Measurements from ENCODE around the gene SPATA22.
"Not testable (repeated sequence)": the region's sequence is repeated elsewhere in the genome, so short reads cannot be mapped to it uniquely, and the experiment has no call there.

Gene SPATA22, protein sequence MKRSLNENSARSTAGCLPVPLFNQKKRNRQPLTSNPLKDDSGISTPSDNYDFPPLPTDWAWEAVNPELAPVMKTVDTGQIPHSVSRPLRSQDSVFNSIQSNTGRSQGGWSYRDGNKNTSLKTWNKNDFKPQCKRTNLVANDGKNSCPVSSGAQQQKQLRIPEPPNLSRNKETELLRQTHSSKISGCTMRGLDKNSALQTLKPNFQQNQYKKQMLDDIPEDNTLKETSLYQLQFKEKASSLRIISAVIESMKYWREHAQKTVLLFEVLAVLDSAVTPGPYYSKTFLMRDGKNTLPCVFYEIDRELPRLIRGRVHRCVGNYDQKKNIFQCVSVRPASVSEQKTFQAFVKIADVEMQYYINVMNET

DNA sequence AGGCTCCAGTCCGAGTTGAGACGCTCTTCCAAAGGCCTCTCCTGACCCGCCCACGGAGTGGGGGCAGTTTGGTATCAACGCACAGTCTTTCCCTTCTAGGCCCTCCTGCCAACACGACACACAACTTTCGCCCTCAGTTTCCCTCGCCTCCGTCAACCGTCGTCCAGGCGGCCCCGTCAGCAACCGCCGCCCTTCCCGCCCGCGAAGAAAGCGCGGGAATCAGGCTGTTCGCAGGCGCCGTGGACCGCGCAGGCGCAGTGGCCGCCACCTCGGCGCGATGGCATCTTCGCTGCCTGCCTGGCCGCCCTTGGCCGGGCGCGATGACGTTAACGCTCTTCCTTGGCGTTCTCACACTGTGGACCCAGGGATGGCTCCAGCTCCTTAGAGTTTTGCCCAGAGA, at the start of gene SPATA22:
TSS of gene SPATA22 (minus strand) at position 221 of the 400 bp plus-strand sequence. CDS start 2,494 bp downstream, outside the sequence.
- no peak for DNase-seq

DNA sequence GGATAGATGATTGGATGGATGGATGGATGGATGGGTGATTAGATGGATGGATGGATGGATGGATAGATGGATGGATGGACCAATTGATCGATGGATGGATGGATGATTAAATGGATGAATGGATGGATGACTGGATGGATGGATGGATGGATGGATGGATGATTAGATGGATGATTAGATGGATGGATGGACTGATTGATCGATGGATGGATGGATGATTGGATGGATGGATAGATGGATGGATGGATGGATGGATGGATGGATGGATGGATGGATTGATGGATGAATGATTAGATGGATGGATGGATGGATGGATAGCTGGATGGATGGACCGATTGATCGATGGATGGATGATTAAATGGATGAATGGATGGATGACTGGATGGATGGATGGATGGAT, 47.9 kb upstream of the SPATA22 start:
- not testable (repeated sequence) for DNase-seq

DNA sequence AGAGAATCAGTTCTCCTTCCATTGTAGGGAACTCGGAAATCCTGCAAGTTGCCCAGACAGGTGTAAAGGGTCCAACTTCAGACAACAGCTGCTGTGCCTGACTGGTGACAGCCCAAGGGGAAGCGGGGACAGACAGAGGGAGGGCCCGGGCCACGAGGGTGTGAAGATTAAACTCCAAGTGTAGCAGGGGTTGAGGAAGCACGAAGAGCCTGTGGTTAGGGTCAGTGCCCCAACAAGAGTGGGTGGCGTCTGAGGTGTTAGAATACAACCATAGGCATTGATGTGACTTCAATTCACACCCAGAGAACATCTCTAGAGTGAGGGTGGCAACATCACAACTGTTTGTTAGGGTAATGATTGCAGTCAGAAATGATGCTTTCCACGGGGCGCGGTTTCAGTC, 43.3 kb upstream of the SPATA22 start:
- DNase-seq = no peak

DNA sequence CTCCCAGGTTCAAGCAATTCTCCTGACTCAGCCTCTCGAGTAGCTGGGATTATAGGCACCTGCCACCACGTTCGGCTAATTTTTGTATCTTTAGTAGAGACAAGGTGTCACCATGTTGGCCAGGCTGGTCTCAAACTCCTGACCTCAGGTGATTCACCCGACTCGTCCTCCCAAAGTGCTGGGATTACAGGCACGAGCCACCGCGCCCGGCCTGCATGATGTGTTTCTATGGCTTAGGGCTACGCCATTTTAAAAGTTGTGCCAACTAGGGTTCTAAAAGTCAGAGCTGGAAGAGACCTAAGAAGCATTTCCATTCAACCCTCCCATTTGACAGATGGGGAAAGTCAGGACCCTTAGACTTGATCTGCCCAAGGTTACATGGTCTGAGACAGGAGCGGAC, 42.5 kb upstream of the SPATA22 start:
- not testable (repeated sequence) for DNase-seq

DNA sequence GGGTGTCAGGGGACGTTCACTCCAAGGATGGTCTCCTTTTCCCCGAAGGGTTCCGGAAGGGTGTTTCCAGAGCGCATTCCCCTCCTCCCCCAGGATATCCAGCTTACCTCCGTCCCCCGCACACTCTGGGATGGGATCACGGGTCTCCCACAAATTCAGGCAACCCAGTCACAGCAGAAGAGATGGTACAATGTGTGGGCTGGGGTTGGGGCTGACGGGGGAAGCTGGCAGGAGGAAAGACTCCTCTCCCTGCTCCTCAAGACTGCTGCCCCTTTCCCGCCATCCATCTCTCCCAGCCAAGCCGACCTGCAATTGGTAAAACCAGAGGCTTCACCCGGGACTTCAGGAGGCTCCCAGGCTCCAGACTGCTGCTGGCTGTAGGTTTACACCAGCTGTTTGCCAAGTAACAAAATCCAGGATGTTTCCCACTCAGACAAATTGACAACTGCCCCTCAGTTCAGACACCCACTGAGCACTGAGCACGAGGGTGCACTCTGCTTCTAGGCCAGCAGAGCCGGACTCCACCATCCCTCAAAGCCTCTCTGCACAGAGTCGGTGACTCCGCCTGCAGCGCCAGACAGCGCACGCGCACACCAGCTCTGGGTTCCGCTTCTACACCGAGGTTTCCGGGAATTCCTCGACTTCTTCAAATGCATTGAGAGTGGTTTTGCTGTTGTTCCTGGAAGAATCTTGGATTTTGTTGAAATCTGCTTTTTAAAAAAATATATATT, 41.9 kb upstream of the SPATA22 start:
- no peak for DNase-seq

DNA sequence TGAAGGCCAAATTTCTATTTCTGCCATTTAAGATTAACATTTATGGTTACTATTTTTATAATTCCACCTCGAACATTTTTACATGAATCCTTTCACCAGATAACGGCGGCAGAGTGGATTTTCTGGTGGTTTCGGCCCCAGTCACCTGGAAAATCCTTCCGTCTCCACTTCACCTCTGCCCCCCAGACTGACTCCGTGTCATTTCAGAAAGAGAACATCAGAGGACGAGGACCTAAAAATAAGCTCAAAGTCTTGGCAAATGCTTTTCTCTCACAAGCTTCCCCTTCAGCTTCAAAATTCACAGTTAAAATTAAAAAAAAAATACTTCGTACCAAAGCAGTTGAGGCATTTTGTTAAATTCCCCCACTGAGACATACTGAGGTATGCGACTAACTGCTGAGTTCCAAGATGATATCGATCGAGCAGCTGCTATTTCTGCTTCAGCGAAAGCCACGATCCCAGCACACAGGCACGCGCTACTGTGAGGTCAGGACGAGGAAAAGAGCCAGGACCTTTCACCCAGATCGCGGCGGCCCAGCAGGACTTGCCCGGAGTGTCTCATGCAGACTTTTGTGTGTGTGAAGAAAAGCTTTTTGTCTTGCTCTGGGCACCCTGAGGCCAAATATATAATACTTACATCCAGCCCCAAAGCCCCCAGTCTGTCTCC, 41.0 kb upstream of the SPATA22 start:
- DNase-seq = no peak

DNA sequence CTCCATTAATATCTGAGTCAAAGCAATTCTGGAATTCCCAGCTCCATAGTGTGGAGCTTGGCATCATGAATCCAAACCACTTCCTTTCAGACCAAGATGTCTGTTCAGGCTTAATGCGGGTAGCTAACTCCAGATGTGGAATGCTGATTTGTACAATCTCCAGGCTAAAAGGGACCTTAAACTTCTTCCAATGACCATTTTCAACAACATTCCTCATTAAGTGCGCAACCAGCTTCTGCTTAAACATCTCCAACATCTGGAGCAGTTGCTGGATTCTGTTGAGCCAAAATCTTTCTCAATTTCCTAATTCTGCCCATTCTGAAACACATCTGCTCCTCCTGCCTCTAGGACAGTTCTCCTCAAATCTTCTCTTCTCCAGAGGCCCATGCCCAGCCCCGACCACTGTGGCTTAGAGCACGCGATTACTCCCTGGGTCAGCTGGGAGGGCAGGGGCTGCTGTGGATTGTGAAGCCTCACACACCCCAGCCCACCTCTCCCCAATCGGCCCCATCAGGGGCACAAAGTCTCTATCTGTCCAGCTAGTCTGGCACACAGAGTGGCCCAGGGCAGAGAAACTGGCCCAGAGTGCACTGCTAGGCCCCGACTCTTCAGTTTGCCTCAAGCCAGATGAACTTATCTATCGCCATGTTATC, 40.4 kb upstream of the SPATA22 start:
- no peak for DNase-seq

DNA sequence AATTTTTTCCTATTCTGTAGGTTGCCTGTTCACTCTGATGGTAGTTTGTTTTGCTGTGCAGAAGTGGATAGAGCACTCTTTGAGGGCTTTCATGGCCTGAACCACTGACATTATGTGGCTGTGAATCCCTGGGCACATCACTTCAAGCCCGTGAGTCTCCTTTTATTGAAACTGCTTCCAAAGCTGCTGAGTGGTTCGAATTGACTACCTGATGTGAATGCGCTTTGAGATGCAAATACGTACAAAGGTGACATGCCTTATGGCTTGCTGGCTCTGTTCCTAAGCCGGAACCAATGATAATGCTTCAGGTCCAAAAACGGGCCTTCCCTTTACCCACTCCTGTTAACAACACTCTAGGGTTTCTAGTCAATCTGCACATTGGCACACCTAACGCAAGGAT, 38.5 kb upstream of the SPATA22 start:
- DNase-seq = no peak

DNA sequence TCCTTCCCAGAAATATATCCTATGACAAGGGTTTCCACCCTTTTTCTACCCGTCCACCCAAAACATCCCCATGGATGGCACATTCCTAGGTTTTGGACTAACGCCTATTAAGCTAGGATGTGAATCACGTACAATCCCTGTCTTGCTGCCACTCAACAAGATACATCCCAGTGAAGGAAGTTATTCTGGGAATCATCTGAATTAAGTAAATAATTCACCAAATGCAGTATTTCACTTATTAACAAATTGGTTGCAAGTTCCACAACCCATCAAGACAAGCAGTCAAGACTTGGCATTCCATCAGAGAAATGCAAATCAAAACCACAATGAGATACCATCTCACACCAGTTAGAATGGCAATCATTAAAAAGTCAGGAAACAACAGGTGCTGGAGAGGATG, 36.2 kb upstream of the SPATA22 start:
- no peak for DNase-seq

DNA sequence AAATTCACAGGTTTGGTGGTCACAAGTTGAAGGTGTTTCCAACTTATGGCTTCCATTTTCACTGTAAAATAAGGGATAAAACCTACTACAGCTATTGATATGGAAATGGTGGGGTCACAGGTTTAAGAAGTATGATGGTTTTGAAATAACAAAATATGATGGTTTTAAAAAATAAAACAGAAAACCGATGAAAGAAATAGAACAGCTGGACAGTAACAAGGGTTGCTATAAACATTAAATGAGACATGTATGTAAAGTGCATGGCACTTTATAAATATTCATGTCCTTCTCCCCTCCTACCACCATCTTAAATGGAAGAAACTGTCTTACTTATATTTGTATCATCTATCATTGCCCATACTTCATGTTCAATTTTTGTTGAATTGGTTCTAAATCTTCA, 35.5 kb upstream of the SPATA22 start:
- DNase-seq = no peak

DNA sequence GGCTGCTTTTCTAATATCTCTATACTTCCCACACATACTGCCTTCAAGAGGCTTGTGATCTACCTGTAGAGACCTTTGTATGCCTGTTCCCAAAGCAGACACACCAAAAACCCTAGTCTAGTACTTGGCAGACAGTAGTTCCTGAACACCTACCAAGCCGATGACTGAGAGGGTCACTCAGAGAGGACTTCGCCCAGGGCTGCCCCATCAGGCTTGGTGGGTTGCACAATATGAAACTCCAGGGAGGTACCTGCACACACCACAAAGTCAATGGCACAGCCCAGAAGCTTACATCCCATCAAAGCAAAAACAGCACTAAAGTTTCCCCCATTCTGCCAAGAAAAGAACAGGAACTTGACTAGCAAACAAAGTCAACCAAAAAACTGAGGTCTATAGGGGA, 34.4 kb upstream of the SPATA22 start:
- DNase-seq = no peak

DNA sequence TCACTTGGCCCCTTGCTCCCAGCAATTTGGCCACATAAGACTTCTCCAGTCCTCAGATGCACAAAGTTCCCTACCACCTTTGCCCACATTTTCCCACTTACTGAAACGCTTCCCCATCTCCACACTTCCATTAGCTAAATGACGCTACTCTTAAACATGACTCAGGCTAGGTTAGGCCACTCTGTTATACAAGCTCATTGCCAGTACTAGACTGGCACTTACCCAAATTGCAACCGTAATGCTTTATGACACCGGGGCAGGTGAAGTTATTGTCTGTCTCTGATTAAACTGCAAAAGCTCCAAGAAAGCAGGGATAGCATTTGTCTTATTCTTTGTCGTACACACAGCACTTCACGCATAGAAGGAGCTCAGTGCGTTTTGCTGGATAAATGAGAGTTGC, 33.4 kb upstream of the SPATA22 start:
- DNase-seq = no peak

DNA sequence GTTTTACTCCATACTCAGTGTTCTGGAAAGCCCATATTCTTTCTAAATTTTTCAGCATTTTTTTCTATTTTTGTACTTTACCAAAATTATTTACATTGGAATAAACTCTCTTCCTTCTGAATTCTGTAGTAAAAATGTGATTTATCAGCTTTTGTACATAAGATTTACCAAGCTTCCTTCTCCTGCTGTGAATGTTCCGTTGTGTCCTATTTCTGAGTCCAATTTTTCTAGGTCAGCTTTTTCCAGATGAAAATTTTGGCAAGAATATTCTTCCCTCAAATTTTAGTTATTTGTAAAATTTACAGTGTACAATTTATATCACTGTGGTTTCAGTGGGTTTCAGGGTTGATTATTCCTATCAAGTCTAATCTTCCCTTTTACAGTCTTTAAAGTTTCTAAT, 31.7 kb upstream of the SPATA22 start:
- DNase-seq = no peak

DNA sequence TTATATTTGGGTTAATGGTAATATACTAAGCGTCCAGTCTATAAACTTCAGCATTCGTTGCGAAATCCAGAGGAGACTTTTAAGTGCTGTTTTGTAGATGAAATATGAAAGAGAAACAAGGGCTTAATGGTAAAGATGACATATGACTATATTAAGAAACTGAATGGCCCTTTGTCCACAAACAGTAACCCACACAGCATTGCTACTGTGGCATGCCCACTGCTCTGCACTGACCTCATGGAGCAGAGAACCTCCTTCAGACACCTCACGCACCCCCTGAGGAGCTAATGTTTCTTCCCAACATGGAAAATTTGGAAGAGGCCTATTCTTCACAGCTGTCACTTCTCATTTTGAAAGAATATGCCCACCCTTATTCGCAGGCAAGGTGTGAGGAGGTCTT, 30.8 kb upstream of the SPATA22 start:
- no peak for DNase-seq

DNA sequence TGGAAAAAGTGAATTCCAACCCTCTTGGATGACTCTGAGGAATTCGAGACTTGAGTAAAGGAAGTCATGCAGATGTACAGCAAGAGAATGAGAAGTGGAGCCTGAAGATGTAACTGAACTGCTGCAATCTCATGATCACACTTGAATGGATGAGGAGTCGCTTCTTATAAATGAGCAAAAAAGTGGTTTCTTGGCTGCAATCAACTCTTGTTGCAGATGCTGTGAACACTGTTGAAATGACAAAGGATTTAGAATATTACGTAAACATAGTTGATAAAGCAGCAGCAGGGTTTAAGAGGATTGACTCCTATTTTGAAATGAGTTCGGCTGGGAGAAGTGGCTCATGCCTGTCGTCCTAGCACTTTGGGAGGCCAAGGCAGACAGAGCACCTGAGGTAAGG, 29.7 kb upstream of the SPATA22 start:
- DNase-seq = no peak

DNA sequence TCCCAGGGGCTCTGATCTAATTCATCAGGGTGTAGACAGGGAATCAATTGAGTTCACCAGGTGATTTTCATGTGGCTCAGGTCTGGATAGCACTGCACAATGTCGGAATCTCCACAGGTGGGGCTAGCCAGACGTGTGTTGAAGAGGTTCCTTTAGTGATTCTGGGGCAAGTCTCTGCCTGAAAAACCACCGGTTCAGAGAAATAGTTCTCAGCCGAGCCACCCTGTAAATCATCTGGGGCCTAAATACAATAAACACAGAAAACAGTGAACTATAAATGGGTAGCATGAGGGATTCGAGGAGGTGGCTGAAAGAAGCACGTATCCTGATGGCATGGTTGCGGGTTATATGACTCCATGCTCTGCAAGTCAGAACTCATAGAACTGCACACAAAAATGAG, 25.5 kb upstream of the SPATA22 start:
- DNase-seq = no peak

DNA sequence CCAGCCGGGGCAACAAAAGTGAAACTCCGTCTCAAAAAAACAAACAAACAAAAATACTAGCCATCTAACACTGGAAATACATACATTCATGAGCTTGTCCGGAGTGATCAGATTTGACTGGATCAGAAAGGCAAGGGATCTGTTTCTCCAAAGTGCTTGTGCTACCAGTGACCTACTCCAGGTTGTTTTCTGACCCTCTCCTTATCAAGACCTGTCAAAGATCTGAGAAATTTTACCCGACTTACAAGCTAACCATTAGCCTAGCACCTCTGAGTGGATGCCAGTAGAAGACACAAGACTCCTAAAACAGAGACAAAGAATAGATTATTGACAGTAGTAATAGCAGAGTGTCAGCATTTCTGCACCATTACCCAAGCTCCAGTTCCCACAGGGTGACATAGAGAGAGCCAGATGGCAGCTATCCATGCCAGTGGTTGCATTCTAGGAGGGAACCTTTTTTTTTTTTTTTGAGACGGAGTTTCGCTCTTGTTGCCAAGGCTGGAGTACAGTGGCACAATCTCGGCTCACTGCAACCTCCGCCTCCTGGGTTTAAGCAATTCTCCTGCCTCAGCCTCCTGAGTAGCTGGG, 14.0 kb upstream of the SPATA22 start:
- no peak for DNase-seq

DNA sequence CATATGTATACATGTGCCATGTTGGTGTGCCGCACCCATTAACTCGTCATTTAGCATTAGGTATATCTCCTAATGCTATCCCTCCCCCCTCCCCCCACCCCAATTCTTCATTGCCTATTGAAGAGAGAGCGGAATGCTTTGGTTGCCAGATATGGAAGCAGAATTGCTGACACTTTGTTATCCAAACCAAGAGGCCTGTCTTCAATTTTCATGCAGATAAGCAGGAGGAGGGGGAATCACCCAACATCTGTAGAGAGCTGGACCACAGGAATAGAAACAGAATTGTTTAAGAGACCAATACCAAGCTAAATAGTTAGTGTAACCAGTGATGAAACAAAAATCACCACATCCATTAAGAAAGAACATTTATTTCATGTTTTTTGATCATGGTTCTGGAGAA, 11.2 kb upstream of the SPATA22 start:
- no peak for DNase-seq

DNA sequence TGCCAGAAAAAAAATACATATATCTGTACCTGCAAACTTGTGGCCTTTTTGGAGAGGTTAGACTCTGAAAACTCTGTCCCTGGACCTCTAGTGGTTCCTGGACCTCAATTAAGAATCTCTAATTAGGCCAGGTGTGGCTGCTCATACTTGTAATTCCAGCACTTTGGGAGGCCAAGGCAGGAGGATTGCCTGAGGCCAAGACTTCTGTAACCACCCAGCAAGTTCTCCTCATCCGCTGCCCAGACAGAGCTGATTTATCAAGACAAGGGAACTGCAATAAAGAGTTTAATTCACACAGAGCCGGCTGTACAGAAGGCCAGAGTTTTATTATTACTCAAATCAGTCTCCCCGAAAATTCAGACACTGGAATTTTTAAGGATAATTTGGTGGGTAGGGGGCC, 8.4 kb upstream of the SPATA22 start:
- DNase-seq = no peak

DNA sequence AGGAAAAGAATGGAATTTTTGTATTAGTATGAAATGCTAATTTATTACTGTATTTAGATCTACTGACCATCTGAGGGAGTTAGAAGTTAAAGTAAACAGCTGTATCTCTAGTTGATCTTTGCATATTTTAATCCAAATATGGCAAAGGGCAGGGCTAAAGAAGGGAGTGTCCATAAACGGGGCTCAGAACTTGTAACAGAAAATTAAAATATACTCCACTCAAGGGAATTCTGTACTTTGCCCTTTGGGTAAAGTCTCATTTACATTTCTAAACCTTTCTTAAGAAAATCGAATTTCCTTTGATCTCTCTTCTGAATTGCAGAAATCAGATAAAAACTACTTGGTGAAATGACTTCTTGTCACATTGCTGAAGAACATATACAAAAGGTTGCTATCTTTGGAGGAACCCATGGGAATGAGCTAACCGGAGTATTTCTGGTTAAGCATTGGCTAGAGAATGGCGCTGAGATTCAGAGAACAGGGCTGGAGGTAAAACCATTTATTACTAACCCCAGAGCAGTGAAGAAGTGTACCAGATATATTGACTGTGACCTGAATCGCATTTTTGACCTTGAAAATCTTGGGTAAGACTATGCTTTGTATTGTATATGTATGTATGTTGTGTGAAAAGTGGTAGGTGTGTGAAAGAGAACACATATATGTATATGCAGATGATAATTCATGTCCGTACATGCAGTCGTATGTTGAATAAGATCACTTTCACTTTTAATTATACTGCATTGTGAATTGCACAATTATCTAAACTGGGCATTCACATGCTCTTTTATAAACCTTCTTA, 4.4 kb upstream of the SPATA22 start, which contains the start of gene ASPA:
TSS of gene ASPA (plus strand) at position 186 of the 799 bp plus-strand sequence. CDS start at position 349, 163 bp downstream.
- no peak for DNase-seq

DNA sequence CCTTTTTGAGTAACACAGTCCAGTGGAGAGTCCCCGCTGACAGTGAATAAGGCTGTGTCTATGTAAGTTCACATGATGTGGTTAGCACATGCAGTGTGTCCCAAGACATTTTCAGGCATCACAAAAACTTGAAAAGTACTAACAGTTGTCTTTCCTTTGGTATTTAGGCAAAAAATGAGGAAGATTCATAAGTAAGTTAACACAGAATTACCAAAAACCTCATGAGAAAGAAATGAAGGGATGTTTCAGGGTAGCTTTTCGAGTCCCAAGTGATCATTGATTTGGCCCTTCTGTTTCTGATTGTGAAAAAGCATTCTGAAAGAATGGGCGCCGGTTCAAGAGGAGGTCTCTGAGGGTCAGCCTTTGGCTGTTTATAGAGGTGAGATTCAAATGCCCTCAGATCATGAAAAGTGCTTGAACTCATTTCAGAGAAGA, 3.6 kb upstream of the SPATA22 start:
- no peak for DNase-seq

DNA sequence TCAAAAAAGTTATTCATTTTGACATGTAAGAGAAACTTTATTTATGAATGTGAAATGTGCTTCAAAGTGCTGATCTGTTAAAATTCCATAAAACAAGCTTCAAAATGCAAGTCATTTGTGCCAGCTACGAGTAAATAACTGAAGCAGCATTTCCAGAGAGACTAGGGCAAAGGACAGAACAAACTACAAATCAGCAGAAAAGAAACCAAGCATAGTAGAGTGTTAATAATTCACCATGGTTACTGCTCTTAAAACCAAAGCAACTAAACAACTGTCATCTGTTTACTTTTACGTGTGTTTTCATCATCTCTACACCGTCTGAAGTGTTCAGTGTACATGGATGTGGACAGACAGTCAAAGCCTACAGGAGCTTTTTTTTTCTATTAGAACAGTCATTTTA, 2.6 kb upstream of the SPATA22 start:
- no peak for DNase-seq
